ENCODE results near the gene PRPF6.

PRPF6 gene

GRCh38 chr20:64057628-64058498, 76.9 kb downstream of the PRPF6 start:
- no peak for DNase-seq (ENCODE audit: extremely low read depth, low read depth)
- TF ChIP-seq CTCF (IDR thresholded peaks at IDR 0.05; ENCODE audit: low read depth, low read length) = peak; percentile 88

DNA sequence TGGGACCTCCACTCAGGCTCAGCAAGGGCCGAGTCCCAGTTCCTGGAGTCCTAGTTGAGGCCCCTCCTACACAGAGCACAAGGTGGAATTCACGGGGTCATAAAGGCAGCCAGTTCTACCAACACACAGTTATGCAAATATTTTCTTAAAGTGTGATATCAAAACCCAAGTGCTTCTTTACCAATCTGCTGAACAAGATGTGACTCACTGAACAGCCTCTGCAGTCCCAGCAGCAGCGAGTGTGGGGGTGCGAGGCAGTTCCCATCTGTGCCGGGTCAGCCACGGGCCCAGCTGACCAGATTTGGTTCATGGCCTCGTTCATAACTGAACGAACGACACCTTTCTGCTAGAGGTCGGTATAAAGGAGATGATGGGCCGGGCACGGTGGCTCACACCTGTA, 77.6 kb downstream of the PRPF6 start:
- DNase-seq (ENCODE audit: extremely low read depth, low read depth) = no peak
- no peak for TF ChIP-seq CTCF (IDR thresholded peaks at IDR 0.05; ENCODE audit: low read depth, low read length)

- TF ChIP-seq CTCF (IDR thresholded peaks at IDR 0.05; ENCODE audit: low read depth, low read length) = no peak
- DNase-seq (ENCODE audit: extremely low read depth, low read depth) = no peak
Observed at GRCh38 chr20:64062276-64062595, 81.3 kb downstream of the PRPF6 start.

DNA sequence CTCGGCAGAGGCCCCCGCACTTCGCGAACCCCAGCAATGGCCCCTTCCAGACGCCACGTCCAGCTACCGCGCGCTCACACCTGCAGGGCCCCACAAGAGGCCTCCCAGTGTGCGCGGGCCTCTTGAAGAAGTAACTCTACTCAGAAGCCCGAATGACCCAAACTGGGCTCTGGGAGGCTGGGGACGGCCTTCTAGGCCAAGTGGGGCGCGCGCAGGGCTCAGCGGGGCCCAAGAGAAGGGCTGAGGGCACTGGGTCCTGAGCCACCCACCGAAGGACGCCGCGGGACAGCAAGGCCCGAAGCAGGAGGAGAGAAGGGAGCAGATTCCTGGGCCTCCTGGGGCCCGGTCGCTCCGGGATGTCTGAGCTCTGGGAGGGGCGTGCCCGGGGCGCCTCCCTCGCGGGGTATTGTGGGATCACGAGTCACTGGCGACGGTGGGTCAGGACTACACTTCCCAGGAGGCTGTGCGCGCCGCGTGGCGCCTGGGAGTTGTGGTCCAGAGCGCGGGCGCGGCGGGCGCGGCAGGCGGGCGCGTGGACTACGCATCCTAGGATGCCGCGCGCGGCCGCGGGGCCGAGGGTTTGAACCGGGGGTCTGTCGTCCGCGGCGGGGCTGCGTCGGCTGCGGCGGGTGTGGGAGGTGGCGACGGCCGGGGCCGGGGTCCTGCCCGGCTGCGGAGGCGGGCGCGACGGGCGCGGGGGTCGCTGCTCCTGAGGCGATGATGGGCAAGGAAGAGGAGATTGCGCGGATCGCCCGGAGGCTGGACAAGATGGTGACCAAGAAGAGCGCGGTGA, 81.9 kb downstream of the PRPF6 start, which contains the start of gene TCEA2:
TSS of gene TCEA2 (plus strand) at position 603 of the 793 bp plus-strand sequence. CDS start at position 718, 115 bp downstream.
- no peak for TF ChIP-seq CTCF (IDR thresholded peaks at IDR 0.05; ENCODE audit: low read depth, low read length)

DNA sequence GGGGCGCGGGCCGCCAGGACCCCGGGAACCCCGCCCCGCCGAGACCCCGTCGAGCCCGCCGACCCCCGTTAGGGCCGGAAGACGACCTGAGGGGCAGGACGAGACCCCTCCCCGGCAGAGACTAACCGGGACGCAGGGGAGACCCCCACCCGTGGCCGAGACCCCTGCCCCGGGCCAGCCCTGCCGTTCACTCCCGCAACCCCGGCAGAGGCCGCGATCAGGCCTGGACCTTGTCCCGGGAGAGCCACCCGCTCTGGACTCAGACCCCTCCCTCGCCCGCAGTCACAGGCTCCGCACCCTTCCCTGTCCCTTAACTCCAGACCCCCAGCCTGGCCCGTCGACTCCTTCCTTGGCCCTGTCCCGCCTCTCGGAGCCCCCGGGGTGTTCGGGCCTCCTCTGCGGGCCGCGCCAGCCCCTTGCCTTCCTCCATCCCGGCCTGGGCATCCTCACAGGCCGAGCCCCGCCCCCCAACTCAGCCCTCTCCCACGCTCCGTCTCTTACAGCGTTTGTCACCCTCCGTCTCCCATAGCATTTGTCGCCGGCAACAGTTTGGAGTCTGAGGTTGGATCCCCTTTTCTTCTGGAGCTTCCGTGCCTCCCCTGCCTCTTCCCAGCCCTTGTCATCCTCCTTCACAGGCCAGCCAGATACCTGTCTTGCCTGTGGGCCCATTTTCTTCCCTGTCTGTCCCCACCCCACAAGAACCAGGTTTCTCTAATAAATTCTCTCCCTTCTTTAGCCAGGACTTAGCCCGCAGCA, 82.6 kb downstream of the PRPF6 start:
- no peak for TF ChIP-seq CTCF (IDR thresholded peaks at IDR 0.05; ENCODE audit: low read depth, low read length)
- no peak for DNase-seq (ENCODE audit: extremely low read depth, low read depth)

More for the DNA sequence above, 81.9 kb downstream of the PRPF6 start, which contains the start of gene TCEA2:
- peak; percentile 84 for DNase-seq (ENCODE audit: extremely low read depth, low read depth)

DNA sequence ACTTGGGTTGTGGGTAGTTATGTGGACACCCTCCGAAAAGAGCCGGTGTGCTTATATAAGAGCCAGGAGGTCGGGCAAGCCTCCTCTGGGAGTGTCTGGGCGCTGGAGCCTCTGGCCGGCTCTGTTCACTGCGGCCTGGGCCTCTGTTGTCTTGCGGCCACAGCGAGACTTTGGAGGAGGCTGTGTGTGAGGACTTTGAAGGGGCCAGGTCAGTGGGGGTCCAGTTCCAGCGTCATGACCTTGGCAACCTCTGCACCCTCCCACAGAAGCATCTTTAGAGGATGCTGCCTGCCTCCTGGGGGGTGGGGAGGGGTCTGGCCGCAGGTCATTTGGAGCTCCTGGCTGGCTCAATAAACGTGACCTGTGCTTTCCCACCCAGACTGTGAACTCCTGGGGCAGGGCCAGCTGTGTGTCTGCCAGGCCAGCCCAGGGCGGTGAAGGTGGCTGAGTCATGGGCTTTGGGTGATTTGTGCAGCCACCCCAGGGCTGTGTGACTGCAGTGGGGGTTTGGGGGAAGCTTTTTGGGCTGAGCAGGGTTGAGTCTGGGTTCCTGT, 83.3 kb downstream of the PRPF6 start:
- no peak for DNase-seq (ENCODE audit: extremely low read depth, low read depth)
- no peak for TF ChIP-seq CTCF (IDR thresholded peaks at IDR 0.05; ENCODE audit: low read depth, low read length)
